Measurements from ENCODE around the gene TOLLIP.

DNA sequence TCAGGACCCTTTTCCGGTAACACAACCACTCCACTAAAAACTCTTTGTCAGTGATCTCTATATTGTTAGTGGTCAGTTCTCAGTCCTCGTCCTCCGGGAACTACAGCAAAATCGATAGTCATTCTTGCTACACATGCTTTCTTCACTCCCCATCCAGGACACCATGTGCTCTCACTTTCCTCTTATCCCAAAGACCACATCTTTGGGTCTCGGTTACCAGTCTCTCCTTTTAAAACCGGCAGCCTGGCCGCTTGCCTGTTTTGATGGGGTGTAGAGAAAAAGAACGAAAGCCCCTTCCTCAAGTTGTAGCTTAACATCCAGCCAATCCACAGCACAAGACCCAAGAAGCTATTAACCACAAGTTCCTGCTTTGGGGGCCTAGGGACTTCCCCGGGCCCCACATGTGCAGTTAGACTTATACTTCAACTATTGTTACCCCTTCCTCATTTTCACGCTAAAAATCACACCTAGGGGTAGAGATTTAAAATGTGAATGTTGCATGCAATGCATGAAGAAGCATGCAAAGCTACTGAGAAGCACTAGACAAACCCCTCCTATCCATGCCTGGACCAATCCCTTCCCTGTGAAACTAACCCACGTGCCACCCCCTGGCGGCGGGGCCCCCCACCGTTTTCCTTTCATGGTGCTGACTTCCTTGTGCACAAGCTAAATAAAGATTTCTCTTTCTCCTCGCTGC is 1.5 kb upstream of the TOLLIP start:
- TF ChIP-seq POLR2A (IDR thresholded peaks at IDR 0.05; ENCODE audit: low read depth, low read length): no peak
- TF ChIP-seq TAF1 (IDR thresholded peaks at IDR 0.05; ENCODE audit: borderline replicate concordance, low read depth, low read length): no peak
